ENCODE results near the gene ERRFI1. TPM values are rescaled to one million over a fixed set of nuclear protein-coding genes. Genes with fewer than 3 reads are reported as not detected.

ERRFI1 gene
- total RNA-seq, 2 donors from 2014 or later: 33.0 to 34.5 TPM

- Histone ChIP-seq H3K36me3 (no peaks in the 10 kb centered on the region), H3K4me1 (peaks cover 0 to 27% of the 10 kb centered on the region in 2 donors), H3K27ac (peak overlapping the region; percentile 74 to 79), H3K4me3 (no peak overlapping the region), H3K9me3 (no peaks in the 10 kb centered on the region), H3K27me3 (no peaks in the 10 kb centered on the region)
- no peak for TF ChIP-seq CTCF (IDR thresholded peaks at IDR 0.05)
- DNase-seq (ENCODE audit: low spot score): no peak
Measured at GRCh38 chr1:8003438-8004112, 22.5 kb downstream of the ERRFI1 start.

GRCh38 chr1:8002921-8003320, 23.2 kb downstream of the ERRFI1 start:
- Histone ChIP-seq H3K27ac (peak overlapping the region in 1 of 2 donors; percentile 79), H3K4me3 (no peak overlapping the region), H3K4me1 (peaks cover 0 to 27% of the 10 kb centered on the region in 2 donors), H3K9me3 (no peaks in the 10 kb centered on the region), H3K27me3 (no peaks in the 10 kb centered on the region), H3K36me3 (no peaks in the 10 kb centered on the region)
- DNase-seq (ENCODE audit: low spot score): no peak
- TF ChIP-seq CTCF (IDR thresholded peaks at IDR 0.05): no peak

- Histone ChIP-seq H3K27ac (no peak overlapping the region), H3K4me3 (no peak overlapping the region), H3K9me3 (no peaks in the 10 kb centered on the region), H3K36me3 (no peaks in the 10 kb centered on the region), H3K27me3 (no peaks in the 10 kb centered on the region), H3K4me1 (peaks cover 0 to 27% of the 10 kb centered on the region in 2 donors)
- DNase-seq (ENCODE audit: low spot score): no peak
- no peak for TF ChIP-seq CTCF (IDR thresholded peaks at IDR 0.05)
Measured at GRCh38 chr1:8002329-8002910, 23.7 kb downstream of the ERRFI1 start.

- TF ChIP-seq CTCF (IDR thresholded peaks at IDR 0.05): no peak
- Histone ChIP-seq H3K36me3 (no peaks in the 10 kb centered on the region), H3K4me1 (no peaks in the 10 kb centered on the region), H3K27me3 (no peaks in the 10 kb centered on the region), H3K4me3 (no peak overlapping the region), H3K27ac (no peak overlapping the region), H3K9me3 (no peaks in the 10 kb centered on the region)
- no peak for DNase-seq (ENCODE audit: low spot score)
Measured at GRCh38 chr1:7995437-7995836, 30.7 kb downstream of the ERRFI1 start.

GRCh38 chr1:7994827-7995226, 31.3 kb downstream of the ERRFI1 start:
- no peaks in the 10 kb centered on the region for H3K4me1 ChIP-seq
- no peak overlapping the region for H3K4me3 ChIP-seq
- no peaks in the 10 kb centered on the region for H3K9me3 ChIP-seq
- no peaks in the 10 kb centered on the region for H3K27me3 ChIP-seq
- no peak overlapping the region for H3K27ac ChIP-seq
- H3K36me3 ChIP-seq: no peaks in the 10 kb centered on the region
- no peak for TF ChIP-seq CTCF (IDR thresholded peaks at IDR 0.05)
- DNase-seq (ENCODE audit: low spot score): no peak
